ENCODE measurements around the gene PDXP. TPM values are rescaled to one million over a fixed set of nuclear protein-coding genes. Genes with fewer than 3 reads are reported as not detected.

Gene PDXP
- total RNA-seq, 2 experiments from 2014 or later = 1.5 TPM

DNA sequence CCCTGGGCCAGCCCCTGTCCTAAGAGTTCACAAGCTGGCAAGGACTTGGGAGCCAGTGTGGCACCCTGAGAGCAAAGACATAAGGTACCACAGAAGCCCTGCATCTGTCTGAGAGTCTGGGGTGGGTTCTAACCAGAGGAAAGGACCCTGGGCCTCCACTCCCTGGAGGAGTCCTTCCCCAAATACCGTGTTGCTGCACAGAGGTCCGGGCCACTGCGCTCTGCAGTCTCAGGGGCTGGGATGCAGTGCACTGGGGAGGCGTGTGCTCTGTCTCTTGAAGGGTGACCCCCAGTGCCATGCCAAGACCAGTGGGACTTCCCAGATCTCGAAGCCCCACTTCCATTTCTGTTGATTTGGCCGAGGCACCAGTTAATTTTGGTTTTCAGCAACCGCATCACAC is 23.4 kb upstream of the PDXP start:
- CTCF ChIA-PET = interaction anchor here (1.0 to 8.6 kb wide), 5 partner anchors 8 to 46 kb away, joined by 3 to 49 read pairs (median 13); partner anchors contain the start of gene GGA1
- Histone ChIP-seq H3K27me3 (ENCODE audit: control insufficient read depth in 1 of 2, insufficient read depth in 2 of 2, low read length in 2 of 2) (no peaks in the 10 kb centered on the region), H3K4me3 (ENCODE audit: low read length) (no peak overlapping the region), H3K27ac (ENCODE audit: low read depth in 1 of 2, low read length in 2 of 2) (peak overlapping the region; percentile 65 to 86), H3K36me3 (ENCODE audit: insufficient read depth, low read length) (peaks cover 16% of the 10 kb centered on the region), H3K4me1 (ENCODE audit: insufficient read depth, low read length) (peaks cover 84% of the 10 kb centered on the region), H3K9me3 (ENCODE audit: control insufficient read depth in 1 of 2, insufficient read depth in 1 of 2, low read length in 2 of 2) (no peaks in the 10 kb centered on the region)
- no peak for ATAC-seq (ENCODE audit: poor library complexity)
- intact Hi-C loops (cut with DNase I, micrococcal nuclease) = no loop called here
- Mint-ChIP-seq H3K27me3 (no peaks in the 10 kb centered on the region), H3K27ac (peak overlapping the region; percentile 94), H3K9me3 (no peaks in the 10 kb centered on the region), H3K36me3 (ENCODE audit: low read depth) (peaks cover 15% of the 10 kb centered on the region), H3K4me1 (ENCODE audit: low read depth) (peaks cover 64% of the 10 kb centered on the region), H3K4me3 (no peak overlapping the region)
- TF ChIP-seq, protein P1, sequence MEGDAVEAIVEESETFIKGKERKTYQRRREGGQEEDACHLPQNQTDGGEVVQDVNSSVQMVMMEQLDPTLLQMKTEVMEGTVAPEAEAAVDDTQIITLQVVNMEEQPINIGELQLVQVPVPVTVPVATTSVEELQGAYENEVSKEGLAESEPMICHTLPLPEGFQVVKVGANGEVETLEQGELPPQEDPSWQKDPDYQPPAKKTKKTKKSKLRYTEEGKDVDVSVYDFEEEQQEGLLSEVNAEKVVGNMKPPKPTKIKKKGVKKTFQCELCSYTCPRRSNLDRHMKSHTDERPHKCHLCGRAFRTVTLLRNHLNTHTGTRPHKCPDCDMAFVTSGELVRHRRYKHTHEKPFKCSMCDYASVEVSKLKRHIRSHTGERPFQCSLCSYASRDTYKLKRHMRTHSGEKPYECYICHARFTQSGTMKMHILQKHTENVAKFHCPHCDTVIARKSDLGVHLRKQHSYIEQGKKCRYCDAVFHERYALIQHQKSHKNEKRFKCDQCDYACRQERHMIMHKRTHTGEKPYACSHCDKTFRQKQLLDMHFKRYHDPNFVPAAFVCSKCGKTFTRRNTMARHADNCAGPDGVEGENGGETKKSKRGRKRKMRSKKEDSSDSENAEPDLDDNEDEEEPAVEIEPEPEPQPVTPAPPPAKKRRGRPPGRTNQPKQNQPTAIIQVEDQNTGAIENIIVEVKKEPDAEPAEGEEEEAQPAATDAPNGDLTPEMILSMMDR (IDR thresholded peaks at IDR 0.05) = no peak
- POLR2A ChIA-PET = interaction anchor here (1.4 to 9.2 kb wide), 5 partner anchors 8 to 46 kb away, joined by 3 to 107 read pairs (median 29); partner anchors contain the start of genes GGA1 and LGALS1
- no peak for DNase-seq

DNA sequence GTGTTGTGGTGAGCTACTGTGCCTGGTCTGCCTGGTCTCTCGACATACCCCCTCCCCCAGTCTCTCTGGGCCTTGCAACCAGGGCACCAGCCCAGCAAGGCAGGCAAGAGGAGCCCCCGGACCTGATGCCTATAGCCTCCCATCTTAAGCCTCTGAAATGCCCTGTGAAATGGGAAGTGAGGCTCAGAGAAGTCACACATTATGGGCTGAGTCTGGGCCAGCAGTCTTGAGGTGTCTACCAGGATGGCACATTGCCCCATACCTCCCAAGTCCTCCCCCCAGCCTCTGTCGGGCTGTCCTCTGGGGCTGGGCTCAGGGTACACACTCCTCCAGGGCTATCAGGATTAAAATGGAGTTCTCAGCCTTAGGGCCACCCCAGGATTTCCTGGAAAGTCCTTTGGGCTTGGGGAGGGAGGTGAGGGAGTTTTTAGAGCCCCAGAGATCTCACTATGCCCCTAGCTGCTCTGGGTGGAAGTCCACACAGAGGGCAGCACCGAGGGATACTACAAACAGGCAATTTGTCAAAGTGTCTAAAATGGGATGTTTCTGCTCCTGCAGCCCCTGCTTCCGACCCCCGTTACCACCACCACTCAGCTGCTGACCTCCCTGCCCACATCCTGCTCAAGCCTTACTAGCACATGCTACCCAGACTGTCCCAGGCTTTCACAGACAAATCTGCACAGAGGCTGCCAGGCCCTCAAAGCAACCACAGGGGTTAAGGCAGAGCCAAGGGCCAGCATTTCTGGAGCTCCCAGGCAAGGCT is 22.2 kb upstream of the PDXP start:
- H3K4me1 Mint-ChIP-seq (ENCODE audit: low read depth) = peaks cover 68% of the 10 kb centered on the region
- TF ChIP-seq, protein P1 (IDR thresholded peaks at IDR 0.05) = no peak
- ChIA-PET CTCF (interaction anchor here (0.8 to 2.2 kb wide), 5 partner anchors 8 to 45 kb away, joined by 3 to 7 read pairs (median 3); partner anchors contain the start of gene PDXP), POLR2A (interaction anchor here (0.9 to 9.5 kb wide), 9 partner anchors 9 to 70 kb away, joined by 3 to 107 read pairs (median 4); partner anchors contain the start of genes GGA1, LGALS1, NOL12 and PDXP)
- Histone ChIP-seq H3K9me3 (ENCODE audit: control insufficient read depth in 1 of 2, insufficient read depth in 1 of 2, low read length in 2 of 2) (no peaks in the 10 kb centered on the region), H3K27ac (ENCODE audit: low read depth in 1 of 2, low read length in 2 of 2) (peak overlapping the region; percentile 73 to 77), H3K27me3 (ENCODE audit: control insufficient read depth in 1 of 2, insufficient read depth in 2 of 2, low read length in 2 of 2) (no peaks in the 10 kb centered on the region), H3K4me1 (ENCODE audit: insufficient read depth, low read length) (peaks cover 90% of the 10 kb centered on the region), H3K4me3 (ENCODE audit: low read length) (no peak overlapping the region), H3K36me3 (ENCODE audit: insufficient read depth, low read length) (peaks cover 11% of the 10 kb centered on the region)
- peak overlapping the region; percentile 94 for H3K27ac Mint-ChIP-seq
- H3K4me3 Mint-ChIP-seq = peak overlapping the region; percentile 98
- H3K36me3 Mint-ChIP-seq (ENCODE audit: low read depth) = peaks cover 18% of the 10 kb centered on the region
- DNase-seq = peak in 3 of 14 experiments; percentile 35 to 56 (median 49)
- no peaks in the 10 kb centered on the region for H3K9me3 Mint-ChIP-seq
- intact Hi-C loops (cut with DNase I, micrococcal nuclease) = no loop called here
- ATAC-seq (ENCODE audit: poor library complexity) = no peak
- no peaks in the 10 kb centered on the region for H3K27me3 Mint-ChIP-seq

DNA sequence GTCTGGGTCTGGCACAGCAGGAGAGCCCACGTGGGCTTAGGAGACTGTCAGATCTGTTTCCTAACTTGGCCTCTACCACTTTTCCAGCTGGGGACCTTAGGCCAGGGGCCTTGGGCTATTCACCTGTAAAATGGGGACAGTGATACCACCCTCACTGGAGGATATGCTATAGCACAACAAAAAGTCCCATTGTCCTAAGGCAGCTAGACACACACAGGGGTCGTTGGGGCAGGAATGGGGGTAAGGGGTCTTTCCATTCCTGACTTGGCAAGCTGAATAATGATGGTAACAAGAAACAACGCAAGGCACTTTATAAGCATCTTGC is 21.6 kb upstream of the PDXP start:
- Histone ChIP-seq H3K27me3 (ENCODE audit: control insufficient read depth in 1 of 2, insufficient read depth in 2 of 2, low read length in 2 of 2) (no peaks in the 10 kb centered on the region), H3K27ac (ENCODE audit: low read depth in 1 of 2, low read length in 2 of 2) (peak overlapping the region; percentile 73 to 77), H3K4me3 (ENCODE audit: low read length) (no peak overlapping the region), H3K9me3 (ENCODE audit: control insufficient read depth in 1 of 2, insufficient read depth in 1 of 2, low read length in 2 of 2) (no peaks in the 10 kb centered on the region), H3K36me3 (ENCODE audit: insufficient read depth, low read length) (peaks cover 12% of the 10 kb centered on the region), H3K4me1 (ENCODE audit: insufficient read depth, low read length) (peaks cover 90% of the 10 kb centered on the region)
- TF ChIP-seq, protein P1 (IDR thresholded peaks at IDR 0.05) = no peak
- ChIA-PET CTCF (interaction anchor here (0.9 to 2.2 kb wide), 4 partner anchors 8 to 30 kb away, joined by 3 to 7 read pairs (median 4); partner anchors contain the start of gene PDXP), POLR2A (interaction anchor here (0.9 to 9.5 kb wide), 9 partner anchors 10 to 70 kb away, joined by 3 to 107 read pairs (median 4); partner anchors contain the start of genes GGA1, LGALS1, NOL12 and PDXP)
- Mint-ChIP-seq H3K4me1 (ENCODE audit: low read depth) (peaks cover 72% of the 10 kb centered on the region), H3K27me3 (no peaks in the 10 kb centered on the region), H3K36me3 (ENCODE audit: low read depth) (peaks cover 23% of the 10 kb centered on the region), H3K9me3 (no peaks in the 10 kb centered on the region), H3K27ac (peak overlapping the region; percentile 94), H3K4me3 (peak overlapping the region; percentile 98)
- ATAC-seq (ENCODE audit: poor library complexity) (no peak), DNase-seq (no peak)
- intact Hi-C loops (cut with DNase I, micrococcal nuclease) = no loop called here
